GM19397 (cell line): ENCODE measurements around the gene TOMT.

ENCODE experiments used
- ATAC-seq: cut with Tn5 transposase; IDR thresholded peaks from one replicate; pipeline ENCODE4 v1.9.1; 2021; ENCODE audit warnings: mild to moderate bottlenecking, moderate library complexity; ENCODE audit not compliant: unreplicated experiment

Gene TOMT

GRCh38 chr11:72105888-72106287 lies at the start of gene TOMT:
TSS of gene TOMT (plus strand) at chr11:72105924. CDS start at chr11:72105952, 28 bp downstream.
- no peak for ATAC-seq

- ATAC-seq, result no peak
Observed at GRCh38 chr11:72058416-72059034, 47.2 kb upstream of the TOMT start.

GRCh38 chr11:72061739-72062396 lies 43.9 kb upstream of the TOMT start:
- no peak for ATAC-seq

GRCh38 chr11:72066855-72067254 lies 38.9 kb upstream of the TOMT start:
- ATAC-seq, result no peak

- no peak for ATAC-seq
Observed at GRCh38 chr11:72067266-72067665, 38.5 kb upstream of the TOMT start.

- no peak for ATAC-seq
Observed at GRCh38 chr11:72067676-72068075, 38.0 kb upstream of the TOMT start.

- no peak for ATAC-seq
Observed at GRCh38 chr11:72069200-72069599, 36.5 kb upstream of the TOMT start.

GRCh38 chr11:72069787-72070251 lies 35.9 kb upstream of the TOMT start:
- no peak for ATAC-seq

GRCh38 chr11:72070491-72070890 lies 35.2 kb upstream of the TOMT start:
- no peak for ATAC-seq

- ATAC-seq, result no peak
Observed at GRCh38 chr11:72072348-72072747, 33.4 kb upstream of the TOMT start.

GRCh38 chr11:72075109-72075508 lies 30.6 kb upstream of the TOMT start:
- ATAC-seq, result no peak

- ATAC-seq, result no peak
Observed at GRCh38 chr11:72075756-72076155, 30.0 kb upstream of the TOMT start.

- ATAC-seq, result no peak
Observed at GRCh38 chr11:72078477-72078876, 27.2 kb upstream of the TOMT start.

GRCh38 chr11:72079819-72080325 lies 25.9 kb upstream of the TOMT start:
- no peak for ATAC-seq

GRCh38 chr11:72080326-72081183 lies 25.2 kb upstream of the TOMT start, which contains the start of the genes LRRC51 and NUMA1:
TSS of gene LRRC51 (plus strand) at chr11:72080850. CDS start at chr11:72089084, 8,234 bp downstream.
TSS of gene NUMA1 (minus strand) at chr11:72080542. CDS start at chr11:72035943, 44,599 bp downstream.
- peak; percentile 91 for ATAC-seq

- ATAC-seq, result no peak
Observed at GRCh38 chr11:72081184-72081644, 24.5 kb upstream of the TOMT start.

- no peak for ATAC-seq
Observed at GRCh38 chr11:72081821-72082453, 23.8 kb upstream of the TOMT start.

- no peak for ATAC-seq
Observed at GRCh38 chr11:72083414-72083813, 22.3 kb upstream of the TOMT start.

- no peak for ATAC-seq
Observed at GRCh38 chr11:72084076-72084475, 21.6 kb upstream of the TOMT start.

GRCh38 chr11:72084965-72085364 lies 20.8 kb upstream of the TOMT start:
- ATAC-seq, result no peak
